ENCODE data around the gene ZNF689. TPM values are rescaled to one million over a fixed set of nuclear protein-coding genes. Genes with fewer than 3 reads are reported as not detected.

The ZNF689 gene
- total RNA-seq, 1 experiment from 2014 or later, result 21.1 TPM

- H2BK120ac ChIP-seq (ENCODE audit: low read depth, low read length, poor library complexity, severe bottlenecking), result no peak overlapping the region
- H3K23me2 ChIP-seq (ENCODE audit: insufficient read length, low read depth, low read length, poor library complexity, severe bottlenecking), result peaks cover 6% of the 10 kb centered on the region
- peaks cover 4% of the 10 kb centered on the region; the same call in 1 of the 2 replicates for H3K27me3 ChIP-seq (ENCODE audit: insufficient read depth, low read length)
- no peak overlapping the region for H3K56ac ChIP-seq (ENCODE audit: insufficient read length, low read depth, low read length)
- no peak overlapping the region for H3K9ac ChIP-seq (ENCODE audit: extremely low read depth, insufficient read length, low read length)
- no peak for DNase-seq
- H2AK5ac ChIP-seq (ENCODE audit: insufficient read length, low read length), result no peak overlapping the region
- no peaks in the 10 kb centered on the region for H3K79me2 ChIP-seq (ENCODE audit: insufficient read depth, low read length)
- Mint-ChIP-seq H3K4me1 (peaks cover 7 to 10% of the 10 kb centered on the region in 2 experiments; a peak in 3 of 4 replicates), H3K27me3 (ENCODE audit: low read depth) (peaks cover 54% of the 10 kb centered on the region), H3K27ac (no peak overlapping the region), H3K4me3 (no peak overlapping the region), H3K9me3 (no peaks in the 10 kb centered on the region), H3K36me3 (ENCODE audit: insufficient read depth in 1 of 3, low read depth in 3 of 3) (no peaks in the 10 kb centered on the region)
- H3K23ac ChIP-seq (ENCODE audit: insufficient read length, low read depth, low read length), result no peak overlapping the region
- no peaks in the 10 kb centered on the region for H3K4me1 ChIP-seq (ENCODE audit: insufficient read depth, low read length)
- H2BK5ac ChIP-seq (ENCODE audit: insufficient read length, low read length), result no peak overlapping the region
- no peak overlapping the region for H3K18ac ChIP-seq (ENCODE audit: insufficient read length, low read depth, low read length)
- H3K9me3 ChIP-seq (ENCODE audit: control insufficient read depth, low read depth, low read length), result no peaks in the 10 kb centered on the region
- no peaks in the 10 kb centered on the region for H3K79me1 ChIP-seq (ENCODE audit: insufficient read depth, low read depth, low read length, poor library complexity, severe bottlenecking)
- WGBS (ENCODE audit: extremely low coverage, insufficient read length, low lambda C conversion rate), result no CpG with 5 or more reads among the region's 1 CpG
- H2BK15ac ChIP-seq (ENCODE audit: low read depth, low read length), result no peak overlapping the region
- H3K4me2 ChIP-seq (ENCODE audit: insufficient read depth, insufficient read length, low read length), result no peak overlapping the region
- no peak overlapping the region for H4K5ac ChIP-seq (ENCODE audit: insufficient read length, low read depth, low read length)
- H3K27ac ChIP-seq (ENCODE audit: insufficient read length, low read depth, low read length), result no peak overlapping the region
- H3K14ac ChIP-seq (ENCODE audit: insufficient read depth, low read length), result no peak overlapping the region
- H4K91ac ChIP-seq (ENCODE audit: insufficient read length, low read depth, low read length), result no peak overlapping the region
- H2BK12ac ChIP-seq (ENCODE audit: insufficient read length, low read depth, low read length), result no peak overlapping the region
- no peak overlapping the region for H2BK20ac ChIP-seq (ENCODE audit: low read depth, low read length, poor library complexity, severe bottlenecking)
- H4K8ac ChIP-seq (replicated peaks; ENCODE audit: insufficient read length, low read depth, low read length), result no peak overlapping the region
- no peaks in the 10 kb centered on the region for H4K20me1 ChIP-seq (ENCODE audit: control insufficient read depth, insufficient read depth, insufficient read length)
- TF ChIP-seq, protein P1, sequence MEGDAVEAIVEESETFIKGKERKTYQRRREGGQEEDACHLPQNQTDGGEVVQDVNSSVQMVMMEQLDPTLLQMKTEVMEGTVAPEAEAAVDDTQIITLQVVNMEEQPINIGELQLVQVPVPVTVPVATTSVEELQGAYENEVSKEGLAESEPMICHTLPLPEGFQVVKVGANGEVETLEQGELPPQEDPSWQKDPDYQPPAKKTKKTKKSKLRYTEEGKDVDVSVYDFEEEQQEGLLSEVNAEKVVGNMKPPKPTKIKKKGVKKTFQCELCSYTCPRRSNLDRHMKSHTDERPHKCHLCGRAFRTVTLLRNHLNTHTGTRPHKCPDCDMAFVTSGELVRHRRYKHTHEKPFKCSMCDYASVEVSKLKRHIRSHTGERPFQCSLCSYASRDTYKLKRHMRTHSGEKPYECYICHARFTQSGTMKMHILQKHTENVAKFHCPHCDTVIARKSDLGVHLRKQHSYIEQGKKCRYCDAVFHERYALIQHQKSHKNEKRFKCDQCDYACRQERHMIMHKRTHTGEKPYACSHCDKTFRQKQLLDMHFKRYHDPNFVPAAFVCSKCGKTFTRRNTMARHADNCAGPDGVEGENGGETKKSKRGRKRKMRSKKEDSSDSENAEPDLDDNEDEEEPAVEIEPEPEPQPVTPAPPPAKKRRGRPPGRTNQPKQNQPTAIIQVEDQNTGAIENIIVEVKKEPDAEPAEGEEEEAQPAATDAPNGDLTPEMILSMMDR (conservative IDR thresholded peaks at IDR 0.05), result no peak
- no peak overlapping the region for H2AFZ ChIP-seq (ENCODE audit: low read length)
- H3T11ph ChIP-seq (ENCODE audit: low read length), result no peak overlapping the region
- no peak overlapping the region for H3K4ac ChIP-seq (ENCODE audit: low read depth, low read length)
Measured at GRCh38 chr16:30647274-30647571, 37.0 kb upstream of the ZNF689 start.

Measured in H9 (cell line).